HG02588 (cell line): ENCODE measurements around the gene ACADS.

ENCODE experiments used
- ATAC-seq: cut with Tn5 transposase; IDR thresholded peaks from one replicate; pipeline ENCODE4 v1.9.1; 2021; ENCODE audit warnings: mild to moderate bottlenecking, moderate library complexity; ENCODE audit not compliant: unreplicated experiment

Gene ACADS

DNA sequence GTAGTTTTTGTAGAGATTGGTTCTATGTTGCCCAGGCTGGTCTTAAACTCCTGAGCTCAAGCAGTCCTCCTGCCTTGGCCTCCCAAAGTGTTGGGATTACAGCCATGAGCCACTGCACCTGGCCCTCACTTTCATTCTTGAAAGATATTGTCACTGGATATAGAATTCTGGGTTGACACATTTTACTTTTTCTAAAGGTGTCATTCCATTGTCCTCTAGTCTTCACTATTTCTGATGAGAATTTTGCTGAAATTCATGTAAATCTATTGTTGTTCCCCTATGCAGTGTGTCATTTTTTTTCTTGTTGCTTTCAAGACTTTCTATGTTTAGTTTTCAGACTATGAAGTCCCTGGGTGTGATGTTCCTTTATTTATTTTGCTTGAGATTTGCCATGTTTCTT, 29.2 kb downstream of the ACADS start:
- ATAC-seq = no peak

- ATAC-seq = no peak
Measured at GRCh38 chr12:120755269-120755668, 29.6 kb downstream of the ACADS start.

- no peak for ATAC-seq
Measured at GRCh38 chr12:120757226-120757742, 31.7 kb downstream of the ACADS start.

DNA sequence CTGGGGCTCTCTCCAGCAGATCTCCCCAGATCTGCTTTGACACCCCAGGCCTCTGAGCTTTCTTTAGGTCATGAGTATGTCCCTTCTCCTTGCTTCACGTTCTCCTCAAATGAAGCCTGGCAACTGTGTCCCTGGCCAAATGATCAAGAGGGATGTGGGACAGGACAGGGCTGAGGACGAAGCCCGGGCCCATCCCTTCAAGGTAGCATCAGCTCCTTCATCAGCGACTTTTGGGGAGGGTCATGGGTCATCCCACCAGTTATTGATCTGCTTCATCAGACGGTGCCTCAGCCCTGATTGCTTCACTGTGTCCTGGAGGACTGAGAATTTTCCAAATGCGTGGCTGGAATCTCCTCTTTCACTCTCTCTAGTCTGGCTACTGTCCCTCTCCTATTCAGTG, 32.3 kb downstream of the ACADS start:
- ATAC-seq = no peak

- ATAC-seq = no peak
Measured at GRCh38 chr12:120758798-120759590, 33.4 kb downstream of the ACADS start.

DNA sequence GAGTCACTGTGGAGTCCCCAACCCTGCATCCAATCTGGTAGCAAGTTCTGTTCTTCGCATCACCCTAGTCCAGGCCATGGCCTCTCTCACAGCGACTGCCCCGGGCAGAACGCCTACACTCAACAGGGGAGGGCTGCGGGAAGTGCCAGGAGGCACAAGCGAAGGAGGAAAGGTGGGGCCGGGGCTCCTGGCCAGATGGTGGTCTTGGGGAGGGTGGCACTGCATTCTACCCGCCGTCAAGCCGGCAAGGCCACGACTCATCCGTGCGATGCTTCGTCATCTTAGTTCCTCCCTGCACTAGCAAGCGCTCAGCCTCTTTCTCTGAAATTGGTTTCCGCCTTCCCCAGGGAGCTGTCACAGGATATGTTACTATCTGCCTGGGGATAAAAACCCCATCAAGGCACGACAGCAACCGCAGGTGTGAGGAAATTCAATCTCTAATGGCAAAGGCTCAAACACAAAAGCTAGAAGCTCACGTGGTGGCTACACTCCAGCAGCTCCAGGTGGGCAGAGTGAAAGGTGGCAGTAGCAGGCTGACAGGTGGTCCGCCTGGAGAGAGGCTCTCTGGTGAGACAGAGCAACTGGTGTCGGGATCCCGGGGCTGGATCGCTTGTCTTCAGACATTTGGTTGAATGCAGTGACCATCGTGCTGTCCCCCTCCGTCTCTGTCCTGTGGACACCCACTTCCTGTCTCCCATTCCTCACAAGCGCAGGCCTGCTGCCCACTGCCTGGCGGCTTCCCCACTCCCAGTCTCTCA, 34.1 kb downstream of the ACADS start:
- ATAC-seq = no peak

DNA sequence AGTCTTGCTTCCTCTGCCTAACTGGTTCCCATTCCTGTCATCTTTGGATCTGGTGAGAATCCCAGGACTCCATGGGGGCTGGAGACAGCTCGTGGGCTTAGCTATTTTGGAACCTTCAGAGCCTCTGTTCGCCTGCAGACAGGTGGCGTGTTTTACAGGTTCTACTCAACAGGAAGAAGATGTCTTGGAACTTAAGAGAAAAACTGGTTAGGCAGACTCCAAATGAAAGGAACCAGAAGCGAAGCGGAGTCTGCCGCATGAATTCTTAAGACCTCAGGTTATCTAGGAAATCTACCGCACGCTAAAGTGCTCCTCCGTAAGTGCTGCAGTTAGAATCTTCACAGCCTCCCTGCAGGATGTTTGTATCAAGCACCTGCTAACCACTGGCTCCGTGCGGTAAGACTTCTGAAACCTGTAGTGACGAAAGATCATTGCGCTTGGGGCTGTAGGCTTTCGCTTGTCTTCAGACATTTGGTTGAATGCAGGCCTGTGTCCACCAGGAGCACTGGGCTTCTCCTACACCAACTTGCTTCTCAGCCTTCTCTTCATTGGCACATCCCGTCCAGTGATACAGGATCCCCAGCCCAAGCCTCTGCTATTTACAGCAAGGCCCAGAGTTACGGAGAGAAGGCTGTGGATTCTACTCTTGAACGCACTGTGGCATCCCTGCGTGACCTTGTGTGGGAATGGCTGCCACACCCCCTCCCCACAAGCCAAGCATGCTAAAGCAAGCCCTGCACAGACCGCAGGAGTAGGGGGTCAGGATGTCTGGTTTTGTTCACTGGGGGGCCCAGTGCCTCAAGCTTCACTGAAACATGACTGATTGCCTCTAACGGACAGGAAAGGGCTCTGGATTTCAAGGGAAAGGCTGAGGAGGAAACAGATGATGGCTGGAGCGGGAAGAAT, 35.0 kb downstream of the ACADS start:
- ATAC-seq = no peak

DNA sequence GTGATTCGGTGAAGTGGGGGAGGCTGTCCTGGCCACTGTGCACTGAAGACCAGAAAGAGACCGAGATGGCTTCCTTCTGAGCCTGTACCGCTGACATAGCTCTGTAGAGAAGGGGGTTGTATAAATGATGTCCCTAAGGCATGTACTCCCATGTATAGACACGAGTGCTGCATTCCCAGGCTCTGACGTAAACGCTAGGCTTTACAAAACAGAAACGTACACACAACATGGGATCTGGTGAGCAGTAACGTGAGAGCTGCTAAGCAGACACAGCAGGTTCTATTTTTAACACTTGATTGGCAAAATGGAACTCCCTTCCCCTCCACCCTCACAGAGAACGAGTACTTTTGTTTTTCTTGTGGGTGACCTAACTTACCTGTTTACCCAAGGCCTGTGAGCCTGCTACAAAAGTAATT, 35.9 kb downstream of the ACADS start:
- no peak for ATAC-seq

GRCh38 chr12:120762086-120762485, 36.5 kb downstream of the ACADS start:
- no peak for ATAC-seq

GRCh38 chr12:120763250-120763649, 37.6 kb downstream of the ACADS start:
- ATAC-seq = no peak

GRCh38 chr12:120764816-120765215, 39.2 kb downstream of the ACADS start:
- no peak for ATAC-seq

- no peak for ATAC-seq
Measured at GRCh38 chr12:120766566-120766965, 40.9 kb downstream of the ACADS start.

DNA sequence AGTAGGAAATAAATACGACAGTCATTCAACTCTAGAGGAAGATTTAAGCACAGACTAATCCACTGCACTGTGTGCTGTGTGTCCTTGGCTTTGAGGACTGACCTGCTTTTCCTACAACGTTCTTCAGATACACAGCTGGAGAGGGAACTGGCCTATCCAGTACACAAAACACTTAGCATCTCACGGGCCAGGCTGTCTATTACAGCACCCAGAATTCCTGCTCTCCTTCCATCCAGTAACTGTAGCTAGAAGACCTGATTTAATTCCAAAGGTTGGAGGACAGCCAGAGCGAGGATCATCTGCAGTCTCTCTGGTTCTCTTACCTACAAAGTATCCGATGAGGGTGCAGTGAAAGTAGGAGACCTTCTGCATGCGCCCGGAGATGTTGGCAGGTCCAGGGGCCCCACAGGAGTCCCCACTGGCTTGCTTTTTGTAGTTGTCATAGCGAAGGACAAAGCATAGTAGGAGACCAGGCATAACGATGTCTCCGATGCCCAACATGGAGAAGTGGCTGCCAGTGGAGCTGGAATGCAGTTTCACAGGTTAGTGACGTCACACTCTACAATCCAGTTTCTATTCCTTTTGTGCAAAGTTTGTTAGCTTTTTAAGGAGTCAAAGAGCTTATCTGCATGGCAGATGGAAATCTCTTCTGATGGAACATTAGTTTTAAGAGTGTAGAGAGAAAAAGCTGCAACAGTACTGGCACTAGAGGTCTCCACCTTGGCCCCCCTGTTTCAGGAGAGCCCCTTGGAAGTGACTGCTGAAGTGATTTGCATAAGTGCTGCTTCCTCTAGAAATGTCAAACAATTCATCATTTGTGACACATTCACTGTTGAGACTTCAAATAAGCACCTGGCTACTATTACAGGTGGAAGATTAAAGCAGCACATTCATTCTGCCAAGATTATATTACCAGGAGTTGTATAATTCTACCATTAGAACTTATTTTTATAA, 41.7 kb downstream of the ACADS start:
- no peak for ATAC-seq

- ATAC-seq = no peak
Measured at GRCh38 chr12:120771097-120771496, 45.5 kb downstream of the ACADS start.

DNA sequence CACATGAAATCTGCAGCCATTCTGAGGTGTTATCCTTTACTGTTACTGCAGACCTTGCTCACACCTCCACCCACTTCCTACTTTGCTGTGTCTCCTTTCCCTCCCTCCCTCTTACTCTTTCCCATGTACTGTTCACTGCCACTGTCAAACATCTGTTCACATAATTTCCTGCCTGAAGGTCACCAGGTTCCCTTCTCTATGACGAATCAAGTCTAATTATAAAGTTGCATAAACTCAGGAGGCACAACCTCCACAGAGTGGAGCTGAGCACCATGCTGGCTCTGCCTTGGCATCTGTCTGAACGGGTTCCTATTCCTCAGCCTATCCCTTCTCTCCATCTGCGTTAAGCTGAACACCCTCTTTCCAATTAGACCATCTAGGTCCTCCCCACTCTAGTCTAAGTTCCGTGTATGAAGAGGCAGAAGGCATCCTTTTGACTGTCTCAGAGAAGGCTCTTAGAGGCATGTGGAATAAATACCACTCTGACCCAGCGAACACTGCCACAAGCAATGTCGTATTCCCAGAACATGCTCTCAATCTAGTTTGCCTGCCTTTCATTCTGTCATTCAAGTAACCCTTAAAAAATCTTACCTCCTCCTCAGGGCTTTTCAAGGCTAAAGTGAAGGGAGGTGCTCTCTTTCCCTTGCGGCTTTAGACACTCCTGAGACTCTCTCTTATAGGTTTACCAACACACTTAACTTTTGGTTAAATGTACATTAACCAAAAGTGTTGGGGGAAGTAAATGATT, 48.7 kb downstream of the ACADS start:
- ATAC-seq = no peak

DNA sequence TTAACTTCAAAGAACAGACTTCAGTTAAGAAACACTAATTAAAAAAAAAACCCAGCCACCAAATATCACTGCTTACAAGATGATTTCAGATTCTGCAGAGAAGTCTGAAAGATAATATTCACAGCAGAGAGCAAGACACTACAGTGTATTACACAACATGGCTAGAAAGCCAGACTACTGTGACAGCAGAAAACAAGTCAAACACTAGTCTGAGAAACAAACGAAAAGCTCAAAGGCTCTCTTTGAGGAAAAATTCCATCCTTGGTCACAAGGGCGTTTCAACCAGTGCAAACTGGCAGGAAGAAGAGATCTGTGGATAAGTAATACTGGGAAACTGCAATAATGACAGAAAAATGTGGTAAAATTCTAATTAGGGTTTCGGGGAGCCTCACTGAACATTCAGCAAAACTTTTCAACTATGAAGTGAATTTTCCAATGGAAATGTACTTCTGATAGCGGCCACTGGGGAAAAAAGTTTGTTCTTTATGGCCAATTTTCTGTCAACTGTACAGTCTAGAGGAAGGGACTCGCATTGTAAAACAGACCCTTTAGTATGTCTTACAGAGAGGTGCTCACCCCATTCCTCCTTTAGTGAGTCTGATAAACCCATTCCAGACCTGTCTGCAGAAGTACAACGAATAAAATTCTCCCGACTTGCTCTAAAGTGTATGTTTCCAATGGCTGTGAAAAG, 50.4 kb downstream of the ACADS start:
- ATAC-seq = no peak

GRCh38 chr12:120783197-120783596, 57.6 kb downstream of the ACADS start:
- ATAC-seq = no peak

DNA sequence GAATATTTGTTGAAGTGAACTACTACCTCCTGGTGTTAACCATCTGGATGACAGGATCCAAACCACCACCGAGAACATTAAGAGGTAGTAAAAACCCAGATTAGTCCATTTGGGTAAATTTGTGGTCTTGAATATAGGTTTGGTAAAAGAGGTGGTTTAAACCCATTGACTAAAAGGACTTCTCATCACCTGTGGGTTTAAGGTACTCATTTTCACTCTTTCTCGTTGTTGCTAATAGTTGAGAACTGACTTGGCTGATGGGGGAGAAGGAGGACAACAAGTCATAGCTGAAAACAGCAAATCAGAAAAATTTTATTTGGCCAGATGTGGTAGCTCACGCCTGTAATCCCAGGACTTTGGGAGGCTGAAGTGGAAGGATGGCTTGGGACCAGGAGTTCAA, 59.2 kb downstream of the ACADS start:
- no peak for ATAC-seq

DNA sequence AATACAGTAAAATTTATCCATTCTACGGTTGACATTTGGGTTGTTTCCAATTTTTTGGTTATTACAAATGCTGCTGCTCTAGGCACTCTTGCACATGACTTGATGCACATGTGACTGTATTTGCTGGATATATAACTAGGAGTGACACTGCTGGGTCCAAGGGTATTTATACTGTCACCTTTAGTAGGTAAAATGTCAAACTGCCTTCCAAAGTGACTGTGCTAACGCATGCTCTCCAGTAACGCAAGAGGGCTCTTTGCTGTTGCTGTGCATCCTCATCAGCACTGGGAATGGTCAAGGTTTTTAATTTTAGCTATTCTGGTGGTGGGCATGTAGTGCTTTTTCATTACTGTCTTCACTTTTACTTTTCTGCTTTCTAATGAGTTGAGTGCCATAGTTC, 62.3 kb downstream of the ACADS start:
- no peak for ATAC-seq
